ENCODE results near the gene MGLL. TPM values are rescaled to one million over a fixed set of nuclear protein-coding genes. Genes with fewer than 3 reads are reported as not detected.

Gene MGLL
- total and polyA plus RNA-seq, 8 donors = 8.6 to 318 (median 16.0) TPM

- Histone ChIP-seq H3K27me3 (no peaks in the 10 kb centered on the region), H3K4me1 (peaks cover 25 to 62% of the 10 kb centered on the region in 2 donors), H3K9me3 (no peaks in the 10 kb centered on the region), H3K36me3 (peaks cover 0 to 8% of the 10 kb centered on the region in 2 donors), H3K27ac (peak overlapping the region; percentile 8 to 73), H3K4me3 (no peak overlapping the region)
- TF ChIP-seq, protein P1, sequence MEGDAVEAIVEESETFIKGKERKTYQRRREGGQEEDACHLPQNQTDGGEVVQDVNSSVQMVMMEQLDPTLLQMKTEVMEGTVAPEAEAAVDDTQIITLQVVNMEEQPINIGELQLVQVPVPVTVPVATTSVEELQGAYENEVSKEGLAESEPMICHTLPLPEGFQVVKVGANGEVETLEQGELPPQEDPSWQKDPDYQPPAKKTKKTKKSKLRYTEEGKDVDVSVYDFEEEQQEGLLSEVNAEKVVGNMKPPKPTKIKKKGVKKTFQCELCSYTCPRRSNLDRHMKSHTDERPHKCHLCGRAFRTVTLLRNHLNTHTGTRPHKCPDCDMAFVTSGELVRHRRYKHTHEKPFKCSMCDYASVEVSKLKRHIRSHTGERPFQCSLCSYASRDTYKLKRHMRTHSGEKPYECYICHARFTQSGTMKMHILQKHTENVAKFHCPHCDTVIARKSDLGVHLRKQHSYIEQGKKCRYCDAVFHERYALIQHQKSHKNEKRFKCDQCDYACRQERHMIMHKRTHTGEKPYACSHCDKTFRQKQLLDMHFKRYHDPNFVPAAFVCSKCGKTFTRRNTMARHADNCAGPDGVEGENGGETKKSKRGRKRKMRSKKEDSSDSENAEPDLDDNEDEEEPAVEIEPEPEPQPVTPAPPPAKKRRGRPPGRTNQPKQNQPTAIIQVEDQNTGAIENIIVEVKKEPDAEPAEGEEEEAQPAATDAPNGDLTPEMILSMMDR (IDR thresholded peaks at IDR 0.05) = no peak
- ATAC-seq (peak; percentile 52), DNase-seq (no peak)
- intact Hi-C loops (cut with DNase I) = no loop called here
These were observed 84.0 kb downstream of the MGLL start for GRCh38 chr3:127738192-127738840.

DNA sequence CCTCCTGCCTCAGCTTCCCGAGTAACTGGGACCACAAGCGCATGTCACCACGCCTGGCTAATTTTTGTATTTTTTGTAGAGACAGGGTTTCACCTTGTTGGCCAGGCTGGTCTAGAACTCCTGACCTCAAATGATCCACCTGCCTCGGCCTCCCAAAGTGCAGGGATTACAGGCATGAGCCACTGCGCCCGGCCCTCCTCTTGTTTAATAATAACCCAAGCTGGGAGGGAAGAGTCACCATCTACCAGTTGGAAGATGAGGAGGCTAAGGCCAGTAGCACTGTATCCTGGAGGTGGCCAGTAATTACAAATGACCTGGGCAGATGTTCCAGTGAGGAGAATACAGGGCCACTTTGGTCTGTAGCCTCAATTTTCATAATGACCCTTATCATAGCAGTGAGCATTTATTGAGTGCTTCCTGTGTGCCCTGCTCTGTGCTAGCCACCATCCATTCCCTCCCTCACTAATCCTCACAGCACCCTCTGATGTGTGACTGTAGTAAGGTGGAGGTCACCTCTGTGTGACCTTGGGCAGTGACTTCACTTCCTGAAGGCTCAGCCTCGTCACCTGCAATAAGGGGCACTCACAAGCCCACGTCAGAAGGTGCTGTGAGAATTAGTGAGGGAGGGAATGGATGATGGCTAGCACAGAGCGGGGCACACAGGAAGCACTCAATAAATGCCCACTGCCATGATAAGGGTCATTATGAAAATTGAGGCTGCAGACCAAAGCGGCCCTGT lies 85.3 kb downstream of the MGLL start:
- TF ChIP-seq, protein P1 (IDR thresholded peaks at IDR 0.05) = no peak
- H3K27ac ChIP-seq = peak overlapping the region in 1 of 2 donors; percentile 80
- peaks cover 25 to 67% of the 10 kb centered on the region in 2 donors for H3K4me1 ChIP-seq
- H3K36me3 ChIP-seq = peaks cover 0 to 8% of the 10 kb centered on the region in 2 donors
- no peak overlapping the region for H3K4me3 ChIP-seq
- no peaks in the 10 kb centered on the region for H3K27me3 ChIP-seq
- no peaks in the 10 kb centered on the region for H3K9me3 ChIP-seq
- DNase-seq = no peak
- intact Hi-C loops (cut with DNase I) = no loop called here
- no peak for ATAC-seq

DNA sequence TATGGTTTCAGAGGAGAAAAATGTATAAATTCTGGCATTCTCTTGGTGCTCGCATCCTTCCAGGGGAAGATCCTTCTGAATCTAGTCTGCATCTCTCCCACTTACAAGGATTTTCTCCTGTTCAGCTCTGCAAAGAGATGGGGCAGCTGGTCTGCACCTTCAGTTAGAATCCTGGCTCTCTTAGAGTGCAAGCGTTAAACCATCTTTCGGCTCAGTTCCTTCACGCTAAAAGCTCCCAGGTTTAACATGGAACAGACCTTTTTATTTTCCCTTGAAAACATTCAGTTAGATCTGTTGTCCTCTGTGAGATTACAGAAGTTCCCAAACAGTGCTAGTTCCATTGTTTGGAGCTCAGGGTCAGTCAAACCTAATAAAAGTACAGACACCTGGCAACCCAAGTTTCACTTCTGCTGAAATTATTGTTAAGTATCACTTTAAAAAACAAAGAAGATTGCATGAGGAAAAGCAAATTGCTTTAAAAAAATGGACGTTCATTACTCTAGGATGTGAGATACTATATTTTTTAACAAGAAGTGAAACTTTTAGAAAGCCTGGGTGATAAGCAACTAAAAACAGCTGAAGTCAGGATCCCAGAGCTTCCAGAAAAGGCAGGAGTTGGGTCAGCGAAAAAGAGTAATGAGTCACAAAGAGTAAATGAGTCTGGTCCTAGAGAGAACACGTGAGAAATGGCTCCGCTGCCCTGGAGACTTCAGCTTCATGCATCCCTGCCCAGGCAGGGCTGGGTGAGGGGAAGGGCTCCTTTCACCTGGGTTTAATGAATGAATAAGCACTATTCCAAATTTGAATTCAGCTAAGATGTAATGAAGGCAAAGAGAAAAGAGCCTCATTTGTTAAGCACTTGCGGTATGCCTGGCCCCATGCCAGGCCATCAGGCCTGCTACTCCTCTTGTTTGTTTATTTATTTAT lies 86.3 kb downstream of the MGLL start:
- DNase-seq = no peak
- intact Hi-C loops (cut with DNase I) = no loop called here

GRCh38 chr3:127734754-127735473 lies 87.4 kb downstream of the MGLL start:
- Histone ChIP-seq H3K27me3 (no peaks in the 10 kb centered on the region), H3K36me3 (no peaks in the 10 kb centered on the region), H3K4me1 (peaks cover 25 to 82% of the 10 kb centered on the region in 2 donors), H3K9me3 (no peaks in the 10 kb centered on the region), H3K4me3 (no peak overlapping the region), H3K27ac (peak overlapping the region; percentile 6 to 80)
- TF ChIP-seq, protein P1 (IDR thresholded peaks at IDR 0.05) = no peak
- peak; percentile 48 for ATAC-seq
- DNase-seq = peak in 2 of 4 donors; percentile 48 to 56
- intact Hi-C loops (cut with DNase I) = no loop called here

More for the DNA sequence above, 86.3 kb downstream of the MGLL start:
- no peak overlapping the region for H3K4me3 ChIP-seq
- peak; percentile 57 for ATAC-seq
- peaks cover 0 to 8% of the 10 kb centered on the region in 2 donors for H3K36me3 ChIP-seq
- H3K27ac ChIP-seq = peak overlapping the region; percentile 33 to 80
- peaks cover 25 to 74% of the 10 kb centered on the region in 2 donors for H3K4me1 ChIP-seq
- no peaks in the 10 kb centered on the region for H3K9me3 ChIP-seq
- TF ChIP-seq, protein P1 (IDR thresholded peaks at IDR 0.05) = no peak
- no peaks in the 10 kb centered on the region for H3K27me3 ChIP-seq
